Measurements from ENCODE around the gene CBR1. TPM values are rescaled to one million over a fixed set of nuclear protein-coding genes. Genes with fewer than 3 reads are reported as not detected.
"Not testable (repeated sequence)": the region's sequence is repeated elsewhere in the genome, so short reads cannot be mapped to it uniquely, and the experiment has no call there.

The CBR1 gene
- polyA plus RNA-seq, 5 donors, result 19.4 to 39.8 (median 27.1) TPM

DNA sequence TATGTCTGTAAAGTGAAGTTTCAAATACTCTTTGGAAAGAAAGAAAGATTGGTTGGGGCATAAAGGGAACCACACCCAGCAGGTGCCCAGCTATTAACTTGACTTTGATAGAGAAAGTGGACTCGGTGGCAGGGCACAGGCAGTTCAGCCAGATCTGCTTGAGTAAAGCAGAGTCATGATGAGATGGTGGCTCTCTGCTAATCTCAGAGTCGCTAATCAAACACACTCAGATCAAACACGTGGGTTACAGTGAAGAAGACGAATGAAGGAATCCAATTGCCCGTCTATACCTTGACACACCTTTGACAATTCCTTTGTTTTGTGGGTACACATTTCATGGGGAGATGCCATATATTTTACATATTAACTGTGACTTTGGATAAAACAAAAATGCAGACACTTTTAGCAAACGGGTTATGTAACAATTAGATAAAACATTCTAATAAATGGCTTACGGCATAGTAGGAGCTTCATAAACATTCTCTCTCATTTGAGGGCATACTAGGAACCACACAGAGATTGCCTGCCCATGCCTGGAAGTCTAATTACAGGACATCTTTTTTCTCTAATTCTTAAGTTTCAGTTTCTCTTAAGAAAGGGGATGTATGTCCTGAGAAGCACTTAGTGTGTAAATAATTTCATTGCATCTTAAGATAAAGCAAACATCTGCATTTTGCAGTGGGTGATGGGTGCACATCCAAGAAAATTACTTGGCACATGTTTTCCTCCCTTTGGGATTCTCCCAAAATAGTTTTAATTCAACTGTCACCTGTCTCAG, 7.2 kb downstream of the CBR1 start:
- DNase-seq, result no peak

DNA sequence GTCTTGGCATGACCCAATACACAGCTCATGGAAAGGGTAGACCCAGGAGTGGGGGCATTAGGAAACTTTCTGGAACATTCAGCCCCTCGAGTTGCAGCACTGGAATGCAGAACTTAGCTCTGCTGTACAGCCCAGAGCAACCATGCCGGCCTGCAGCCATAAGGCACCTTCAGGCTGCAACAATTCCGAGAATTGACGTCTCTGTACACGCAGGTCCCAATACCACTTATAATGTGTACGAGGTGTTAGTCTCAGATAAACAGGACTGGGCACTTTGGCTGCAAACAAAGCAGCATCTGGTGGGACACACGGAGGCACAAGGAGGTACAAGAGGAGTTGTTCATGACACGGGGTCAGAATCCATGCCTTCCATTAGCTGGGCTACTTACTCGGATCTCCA, 7.9 kb downstream of the CBR1 start:
- no peak for DNase-seq

DNA sequence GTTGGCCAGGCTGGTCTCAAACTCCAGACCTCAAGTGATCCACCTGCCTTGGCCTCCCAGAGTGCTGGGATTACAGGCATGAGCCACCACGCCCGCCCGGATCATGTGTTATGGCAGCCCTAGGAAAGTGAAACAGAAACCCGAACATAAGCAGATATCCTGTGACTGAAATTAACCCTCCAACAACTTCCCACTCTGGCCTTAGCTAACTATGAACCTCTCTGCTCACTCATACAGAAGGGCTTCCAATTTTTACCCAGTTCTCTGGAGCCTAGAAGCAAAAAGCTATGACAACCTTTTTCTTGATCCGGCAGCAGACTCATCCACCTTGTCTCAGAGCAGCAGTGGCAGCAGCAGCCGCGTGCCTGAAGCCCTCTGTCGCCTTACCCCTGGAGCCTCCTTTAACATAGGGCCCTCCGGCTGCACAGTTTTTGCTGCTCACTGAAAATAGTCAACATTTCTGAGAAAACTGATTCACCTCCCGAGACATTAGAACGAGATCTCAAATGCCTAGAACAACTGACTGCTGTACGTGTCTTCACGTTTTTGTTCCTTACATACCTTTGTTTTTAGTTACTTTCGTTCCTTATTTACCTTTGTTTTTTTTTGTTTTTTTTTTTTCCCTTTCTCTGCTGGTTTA, 9.3 kb downstream of the CBR1 start:
- no peak for DNase-seq

DNA sequence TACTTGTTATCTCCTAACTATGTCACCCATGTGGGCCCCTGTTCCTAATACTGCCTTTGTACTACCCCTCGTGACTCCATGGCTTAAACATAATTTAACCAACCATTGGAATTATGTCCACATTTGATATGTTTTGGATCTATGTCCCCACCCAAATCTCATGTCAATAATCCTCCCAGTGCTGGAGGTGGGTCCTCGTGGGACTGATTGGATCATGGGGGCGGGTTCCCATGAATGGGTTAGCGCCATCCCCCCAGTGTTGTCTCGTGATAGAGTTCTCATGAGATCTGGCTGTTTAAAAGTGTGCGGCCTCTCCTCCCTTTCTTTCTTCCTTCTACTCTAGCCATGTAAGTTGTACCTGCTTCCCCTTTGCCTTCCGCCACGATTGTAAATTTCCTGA, 9.8 kb downstream of the CBR1 start:
- no peak for DNase-seq

DNA sequence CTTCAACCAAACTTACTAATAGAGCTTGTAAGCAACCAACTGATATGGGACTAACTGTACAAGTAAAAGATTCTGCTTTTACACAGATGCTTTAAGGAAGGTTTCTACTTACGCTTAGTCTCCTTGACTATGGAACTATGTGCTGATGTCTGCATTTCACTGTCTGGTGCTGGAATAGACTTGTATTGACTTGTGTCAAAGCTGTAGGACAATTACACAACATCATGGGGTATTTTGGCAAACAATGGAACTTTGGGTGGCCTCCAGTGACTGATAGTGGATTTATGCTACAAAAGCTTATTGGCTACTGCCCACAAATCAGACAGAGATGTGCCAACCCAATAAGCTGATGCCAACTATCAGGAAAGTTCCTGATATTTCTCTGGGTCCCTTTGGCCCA, 10.6 kb downstream of the CBR1 start:
- DNase-seq, result no peak

DNA sequence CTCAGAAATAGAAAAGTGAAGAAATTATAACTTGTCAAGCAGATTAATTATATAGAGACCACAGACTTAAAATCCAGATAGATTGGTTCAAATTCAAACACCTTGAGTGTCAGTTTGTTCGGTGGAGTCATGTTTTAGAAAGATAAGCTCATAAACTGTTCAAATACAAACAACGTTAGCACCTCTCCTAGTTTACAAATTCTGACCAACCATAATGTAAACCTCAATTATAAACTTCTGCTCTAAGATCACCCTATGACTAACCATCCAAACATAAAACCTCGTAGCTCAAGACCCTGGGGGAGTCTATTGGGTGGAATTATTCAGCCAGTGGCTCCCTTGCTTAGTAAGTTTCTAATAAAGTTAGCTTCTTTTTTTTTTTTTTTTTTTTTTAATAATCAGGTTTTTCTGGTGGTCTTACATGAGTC, 12.4 kb downstream of the CBR1 start:
- no peak for DNase-seq

DNA sequence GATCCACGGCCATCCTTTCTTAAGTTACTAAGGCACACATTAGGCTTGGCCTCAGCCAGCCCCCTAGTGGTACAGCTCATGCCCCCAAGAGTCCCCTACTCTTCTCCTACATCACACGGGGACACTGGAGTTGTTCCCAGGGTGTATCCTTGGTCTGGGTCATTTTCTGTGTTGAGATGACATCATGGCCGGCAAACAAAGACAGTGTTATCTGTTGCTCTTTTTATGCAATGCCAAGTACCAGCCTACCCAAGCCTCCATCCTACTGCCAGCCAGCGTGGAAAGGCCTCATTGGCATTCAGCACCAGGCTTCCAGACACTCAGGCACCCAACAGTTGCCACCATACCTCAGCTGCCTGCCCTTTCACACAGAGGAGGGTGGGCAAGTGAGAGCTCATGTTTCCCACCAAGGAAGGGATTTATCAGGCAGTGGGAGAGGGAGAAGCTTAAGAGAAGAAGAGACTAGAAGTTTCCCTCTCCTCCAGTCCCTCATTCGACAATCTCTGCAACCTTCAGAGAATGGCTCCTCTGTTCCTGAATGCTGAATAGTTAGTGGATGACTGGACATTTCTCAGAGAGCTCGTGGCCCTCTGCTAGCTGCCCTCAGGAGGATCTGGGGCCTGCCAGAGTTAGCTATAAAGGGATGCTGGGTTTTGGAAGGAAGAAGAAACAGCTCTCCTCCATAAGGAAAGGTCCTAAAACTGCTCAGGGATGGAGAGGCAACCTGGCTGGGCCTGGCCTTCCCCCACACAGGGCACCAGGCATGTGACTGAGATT, 17.7 kb downstream of the CBR1 start:
- no peak for DNase-seq

DNA sequence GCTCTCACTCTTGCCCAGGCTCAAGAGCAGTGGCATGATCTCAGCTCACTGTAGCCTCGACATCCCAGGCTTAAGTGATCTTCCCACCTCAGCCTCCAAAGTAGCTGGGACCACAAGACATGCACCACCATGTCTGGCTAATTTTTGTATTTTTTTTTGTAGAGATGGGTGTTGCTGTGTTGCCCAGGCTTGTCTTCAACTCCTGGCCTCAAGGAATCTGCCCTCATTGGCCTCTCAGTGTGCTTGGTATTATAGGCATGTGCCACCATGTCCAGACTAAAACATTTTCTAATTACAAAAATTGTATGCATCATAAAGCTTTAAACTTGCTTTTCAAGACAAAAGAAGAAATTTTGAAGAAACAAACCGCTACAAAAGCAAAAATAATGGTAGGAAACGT, 20.1 kb downstream of the CBR1 start:
- no peak for DNase-seq

DNA sequence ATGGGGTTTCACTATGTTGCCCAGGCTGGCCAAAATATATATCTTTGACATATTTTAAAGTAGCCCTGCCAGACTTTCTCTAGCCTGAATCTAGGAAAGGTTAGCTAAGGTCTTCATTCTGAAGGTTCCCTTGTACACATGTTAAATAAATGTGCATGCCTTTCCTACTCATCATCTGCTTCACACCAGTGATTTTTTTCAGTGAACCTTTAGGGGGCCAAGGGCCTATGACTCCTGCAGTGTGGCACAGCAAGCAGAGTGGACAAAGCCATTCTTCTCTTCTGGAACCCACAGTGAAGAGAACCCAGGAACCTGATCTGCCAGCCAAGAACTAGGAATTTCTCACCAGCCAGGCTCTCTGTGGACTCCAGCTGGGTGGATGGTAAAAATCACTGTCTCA, 22.9 kb downstream of the CBR1 start:
- no peak for DNase-seq

DNA sequence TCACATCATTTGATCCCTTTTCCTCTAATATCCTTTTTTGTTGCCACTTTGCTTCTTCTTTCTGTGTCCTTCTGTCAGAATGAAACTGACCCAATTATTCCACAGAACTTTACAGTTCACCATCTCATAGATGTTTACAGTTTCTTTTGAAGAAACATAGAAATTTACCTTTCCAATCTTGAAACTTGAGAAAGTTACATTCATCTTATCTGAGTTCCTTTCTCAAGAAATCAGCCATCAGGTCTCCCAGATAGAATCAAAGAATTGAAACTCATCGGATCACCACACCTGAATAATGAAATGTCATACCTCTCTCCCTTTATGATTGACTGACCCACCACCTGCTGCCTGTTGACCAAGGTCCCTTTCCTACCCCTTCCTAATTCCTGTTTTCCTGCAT, 23.7 kb downstream of the CBR1 start:
- DNase-seq, result no peak

DNA sequence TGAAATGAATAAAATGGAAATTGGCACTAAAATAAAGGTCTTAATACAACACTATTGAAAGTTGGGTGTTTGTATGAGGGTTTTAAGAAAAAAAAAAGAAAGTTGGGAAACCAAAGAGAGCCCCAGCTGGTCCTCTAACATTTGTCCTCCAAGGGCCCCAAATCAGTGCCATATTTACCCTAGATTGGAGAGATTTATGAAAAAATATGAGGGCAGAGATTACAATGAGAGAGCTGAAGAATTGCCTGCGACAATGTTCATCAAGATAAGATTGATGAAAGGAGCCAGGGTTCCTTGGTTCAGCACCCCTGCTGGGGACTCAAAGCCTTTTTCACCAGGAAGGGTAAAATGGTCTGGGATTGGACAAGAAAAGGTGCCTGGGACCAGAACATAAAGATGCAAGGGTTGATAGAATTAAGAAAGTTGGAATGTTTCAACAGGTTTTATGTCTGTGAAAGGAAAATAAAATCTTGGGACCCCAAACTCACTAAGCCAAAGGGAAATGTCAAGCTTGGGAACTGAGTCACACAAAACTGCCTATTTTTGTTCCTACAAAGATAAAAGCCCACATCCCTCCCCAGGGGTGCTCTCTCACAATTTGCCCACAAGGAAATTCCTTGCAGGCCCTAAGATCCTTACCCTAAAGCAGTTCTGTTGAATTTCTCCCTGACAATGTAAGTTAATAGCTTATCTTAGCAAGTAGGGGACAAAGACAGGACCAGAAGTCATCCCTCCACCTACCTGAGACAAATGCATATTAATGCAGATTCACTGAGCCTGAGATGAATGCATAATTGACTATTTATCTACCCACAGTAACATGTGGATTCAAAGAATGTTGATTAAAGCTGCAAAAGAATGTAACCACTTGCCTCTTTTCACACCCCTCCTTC, 26.8 kb downstream of the CBR1 start:
- DNase-seq, result no peak

DNA sequence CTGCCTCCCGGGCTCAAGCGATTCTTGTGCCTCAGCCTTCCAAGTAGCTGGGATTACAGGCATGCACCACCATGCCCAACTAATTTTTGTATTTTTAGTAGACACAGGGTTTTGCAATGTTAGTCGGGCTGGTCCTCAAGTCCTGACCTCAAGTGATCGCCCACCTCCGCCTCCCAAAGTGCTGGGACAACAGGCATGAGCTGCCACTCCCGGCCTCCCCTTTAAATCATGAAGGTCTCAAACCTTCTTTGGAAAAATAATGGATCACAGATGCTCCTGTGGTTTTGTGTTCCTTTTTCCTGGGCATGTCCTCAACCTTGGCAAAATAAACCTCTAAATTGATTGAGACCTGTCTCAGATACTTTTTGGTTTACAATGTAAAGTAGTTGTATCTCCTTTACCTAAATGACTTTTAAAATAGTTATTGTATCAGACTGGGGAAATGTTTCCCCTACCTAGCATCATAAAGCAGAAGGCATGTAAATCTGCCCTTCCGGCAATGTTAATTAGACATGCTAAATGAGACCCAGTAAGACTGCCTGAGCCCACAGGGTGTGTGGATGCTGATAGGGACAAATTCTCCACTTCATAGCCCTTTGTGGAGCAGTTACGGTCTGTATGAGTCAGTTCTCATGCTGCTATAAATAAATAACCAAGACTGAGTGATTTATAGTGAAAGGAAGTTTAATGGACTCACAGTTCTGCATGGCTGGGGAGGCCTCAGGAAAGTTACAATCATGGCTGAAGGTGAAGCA, 27.8 kb downstream of the CBR1 start:
- no peak for DNase-seq

DNA sequence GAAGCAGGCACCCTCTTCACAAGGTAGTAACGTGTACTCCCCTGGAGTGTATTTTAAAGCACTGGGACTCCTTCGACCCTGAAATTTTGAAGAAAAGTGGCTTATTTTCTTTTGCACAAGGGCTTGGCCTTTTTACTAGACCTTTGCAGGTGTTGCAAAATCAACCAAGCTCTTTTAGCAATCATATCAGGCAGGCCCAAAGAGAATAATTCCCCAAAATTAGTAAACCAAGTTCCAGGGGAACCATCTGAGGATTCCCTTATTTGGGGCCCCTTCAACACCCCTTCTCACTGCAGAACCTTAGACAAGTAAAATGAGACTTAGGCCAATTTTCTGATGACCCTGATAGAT, 28.3 kb downstream of the CBR1 start:
- DNase-seq, result no peak

DNA sequence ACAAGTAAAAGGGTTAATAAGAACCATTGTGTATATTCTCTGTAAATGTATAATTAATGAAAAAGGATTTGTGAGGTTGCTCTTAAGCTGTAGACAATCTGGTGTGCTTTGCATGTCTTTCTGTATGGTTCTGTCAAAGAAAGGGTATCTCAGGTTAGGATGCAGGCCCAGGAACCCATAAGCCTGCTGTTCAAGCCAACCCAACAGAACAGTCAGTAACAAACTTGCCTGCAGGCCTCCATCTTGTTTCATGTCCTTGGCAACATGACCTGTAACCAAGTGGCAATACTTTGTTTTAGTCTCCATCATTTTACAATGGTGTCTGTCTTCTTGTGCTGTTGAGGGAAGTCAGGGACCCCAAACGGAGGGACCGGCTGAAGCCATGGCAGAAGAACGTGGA, 29.2 kb downstream of the CBR1 start:
- DNase-seq, result no peak

DNA sequence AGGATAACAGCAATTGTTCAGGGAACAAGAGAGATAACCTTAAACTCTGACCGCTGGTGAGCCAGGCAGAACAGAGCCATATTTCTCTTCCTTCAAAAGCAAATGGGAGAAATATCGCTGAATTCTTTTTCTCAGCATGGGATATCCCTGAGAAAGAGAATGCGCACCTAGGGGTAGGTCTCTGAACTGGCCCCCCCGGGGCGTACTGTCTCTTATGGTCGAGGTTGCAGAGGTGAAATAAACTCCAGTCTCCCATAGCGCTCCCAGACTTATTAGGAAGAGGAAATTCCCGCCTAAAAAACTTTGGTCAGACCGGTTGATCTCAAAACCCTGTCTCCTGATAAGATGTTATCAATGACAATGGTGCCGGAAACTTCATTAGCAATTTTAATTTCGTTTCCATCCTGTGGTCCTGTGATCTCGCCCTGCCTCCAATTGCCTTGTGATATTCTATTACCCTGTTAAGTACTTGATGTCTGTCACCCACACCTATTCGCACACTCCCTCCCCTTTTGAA, 29.9 kb downstream of the CBR1 start:
- DNase-seq, result not testable (repeated sequence)

DNA sequence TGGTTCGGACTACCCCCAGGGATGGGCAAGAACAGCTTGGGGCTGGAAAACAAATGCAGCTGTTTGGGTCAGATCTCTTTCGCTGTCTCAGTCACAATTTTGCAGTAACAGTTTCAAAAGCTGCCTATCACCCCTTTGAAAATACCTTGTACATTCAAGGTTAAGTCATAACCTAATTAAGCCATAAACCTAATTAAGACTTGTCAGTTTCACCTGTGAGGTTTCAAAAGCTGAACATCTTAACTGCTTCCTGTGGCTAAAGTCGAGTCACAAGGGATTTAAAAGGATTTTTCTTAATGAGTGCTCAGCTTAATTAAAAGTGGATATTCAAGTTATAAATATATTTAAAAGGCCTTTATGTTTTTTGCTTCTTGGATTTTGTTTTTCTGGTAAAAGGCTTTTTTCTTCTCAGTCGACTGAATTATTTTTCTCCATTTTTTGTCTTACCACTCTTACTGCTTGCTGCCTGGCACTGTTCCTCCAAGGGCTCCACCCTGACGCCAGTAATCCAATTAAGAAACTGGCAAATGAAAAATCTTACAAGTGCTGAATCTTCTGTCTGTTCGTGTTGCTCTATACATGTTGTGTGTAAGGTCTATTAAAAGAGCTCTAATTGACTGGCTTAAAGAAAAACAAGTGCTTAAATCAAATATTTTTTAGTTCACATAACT, 31.3 kb downstream of the CBR1 start:
- DNase-seq, result no peak

DNA sequence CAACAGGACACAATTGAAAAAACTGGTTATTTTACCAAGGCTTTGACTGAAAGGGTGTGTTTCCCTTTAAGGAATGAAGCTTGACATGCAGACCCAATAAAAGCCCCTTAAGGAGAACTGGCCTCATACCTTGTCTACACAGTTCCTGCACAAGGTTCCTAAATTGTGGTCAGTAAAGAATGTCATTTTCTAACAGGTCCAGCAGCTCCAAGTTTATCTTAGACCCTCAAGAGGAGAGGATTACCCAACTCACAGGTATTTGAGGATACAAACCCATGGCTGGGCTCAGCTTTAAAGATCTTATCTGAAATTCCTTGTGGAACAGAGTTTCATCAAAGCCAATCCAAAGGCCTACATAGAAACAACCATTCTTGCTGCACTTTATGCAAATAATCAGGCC, 33.6 kb downstream of the CBR1 start:
- no peak for DNase-seq

DNA sequence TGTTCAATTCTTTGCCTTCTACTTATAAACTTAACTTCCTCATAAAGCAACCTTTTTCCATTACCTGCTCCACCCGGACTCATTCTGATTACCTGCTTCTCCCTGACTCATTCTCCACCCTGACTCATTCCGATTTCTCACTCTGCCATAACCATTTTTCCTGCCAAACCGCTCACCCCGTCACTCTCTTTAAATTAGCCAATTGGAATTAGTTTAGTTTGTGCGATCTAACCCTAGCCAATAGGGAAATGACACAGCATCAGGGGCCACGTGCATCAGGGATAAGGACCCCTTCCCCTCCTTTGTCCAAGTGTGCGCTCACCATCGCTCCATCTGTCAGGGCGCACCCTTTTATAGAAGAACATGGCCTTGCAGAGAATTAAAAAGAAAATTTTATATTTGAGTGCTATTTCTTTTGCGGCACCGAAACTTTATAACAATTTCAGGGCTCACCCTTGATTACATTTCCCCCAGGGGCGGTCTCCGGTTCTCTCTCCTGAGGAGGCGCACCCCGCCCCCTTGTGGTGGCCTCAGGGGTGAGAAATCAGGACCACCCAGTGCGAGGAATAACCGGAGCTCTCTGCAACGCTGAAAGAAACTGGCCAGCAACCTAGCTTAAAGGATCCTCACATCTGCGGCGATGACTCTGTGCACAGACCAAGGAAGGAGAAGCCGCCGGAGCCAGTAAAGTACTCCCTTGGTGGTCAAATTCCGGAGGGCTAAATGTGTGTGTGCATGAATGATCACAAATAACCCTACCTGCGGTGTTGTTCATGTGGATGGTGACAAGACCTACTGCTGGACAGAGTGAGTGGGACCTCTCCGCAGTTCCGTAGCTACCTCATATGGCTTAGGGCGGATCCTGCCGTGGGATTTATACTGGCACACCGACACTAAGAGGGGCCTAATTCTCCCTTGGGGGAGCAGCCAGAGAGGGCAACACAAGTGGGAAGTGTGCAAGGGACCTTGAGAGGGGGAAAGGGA, 34.8 kb downstream of the CBR1 start:
- DNase-seq, result peak in 1 of 2 donors; percentile 55

DNA sequence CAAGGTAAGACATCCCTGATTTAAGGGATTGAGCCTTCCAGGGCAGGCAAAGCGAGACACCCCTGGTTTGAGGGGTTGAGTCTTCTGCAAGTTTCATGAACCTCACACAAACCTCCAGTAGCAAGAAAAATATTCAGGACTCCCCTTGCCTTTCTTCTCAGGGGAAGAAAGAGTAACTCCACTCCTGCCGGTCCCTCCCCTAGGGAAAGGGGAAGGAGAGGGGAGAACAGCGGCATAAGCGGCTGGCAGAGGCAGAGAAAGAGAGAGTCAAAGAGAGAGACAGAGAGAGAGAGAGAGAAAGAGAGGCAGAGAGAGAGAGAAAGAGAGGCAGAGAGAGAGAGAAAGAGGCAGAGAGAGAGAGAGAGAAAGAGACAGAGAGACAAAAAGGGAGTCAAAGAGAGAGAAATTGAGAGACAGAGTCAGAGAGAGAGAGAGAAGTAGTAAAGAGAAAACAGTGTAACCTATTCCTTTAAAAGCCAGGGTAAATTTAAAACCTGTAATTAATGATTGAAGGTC, 35.6 kb downstream of the CBR1 start:
- no peak for DNase-seq

Measured in right lung (tissue), 5 donors.